ENCODE measurements around the gene ACADL. TPM values are rescaled to one million over a fixed set of nuclear protein-coding genes. Genes with fewer than 3 reads are reported as not detected.

Gene ACADL
- total and polyA plus RNA-seq, 2 of the 13 experiments (the other 11 are each of a cell fraction or from before 2014, with no cell fraction given), result not detected

- no peak for TF ChIP-seq ZNF276 (CRISPR knock-in tag; IDR thresholded peaks at IDR 0.05; ENCODE audit: low read depth)
- TF ChIP-seq ZNF883 (CRISPR knock-in tag; IDR thresholded peaks at IDR 0.05; ENCODE audit: not compliant biosample characterization), result no peak
- TF ChIP-seq SALL2 (CRISPR knock-in tag; IDR thresholded peaks at IDR 0.05), result no peak
Measured at GRCh38 chr2:210157526-210157925, 67.7 kb downstream of the ACADL start (continued).

- DNase-seq (ENCODE audit: low spot score) (no peak), ATAC-seq (no peak), FAIRE-seq (no peak)
- H3K27me3 ChIP-seq (ENCODE audit: control insufficient read depth in 1 of 2, insufficient read depth in 2 of 2, low read length in 2 of 2), result no peaks in the 10 kb centered on the region
- H3K4me3 ChIP-seq (replicated peaks in 1 of 3; ENCODE audit: insufficient read depth in 1 of 3, low read depth in 2 of 3, low read length in 3 of 3), result no peak overlapping the region
- in situ Hi-C loops (cut with HindIII; ENCODE audit: extremely low pct_ligation_motif_present, low pct_unique_long_range_greater_than_20kb), result no loop called here
- H3K36me3 ChIP-seq (replicated peaks in 1 of 2; ENCODE audit: control insufficient read depth in 1 of 2, insufficient read depth in 2 of 2, low read length in 2 of 2), result peaks cover 0 to 8% of the 10 kb centered on the region in 2 experiments; a peak in 2 of 5 replicates
- no peak overlapping the region for H3K27ac ChIP-seq (ENCODE audit: extremely low read length, insufficient read depth, low read length)
- H3K4me1 ChIP-seq (ENCODE audit: insufficient read depth, low read length), result no peaks in the 10 kb centered on the region
- no peak overlapping the region for H2AFZ ChIP-seq (ENCODE audit: low read length)
- H3K9ac ChIP-seq (ENCODE audit: insufficient read depth, low read depth, low read length), result no peak overlapping the region
- ChIA-PET CTCF (ENCODE audit: low intra/inter-chr PET ratio, low total read pairs) (no interaction called here), POLR2A (no interaction called here)
- H4K20me1 ChIP-seq (ENCODE audit: insufficient read depth, low read length), result no peaks in the 10 kb centered on the region
- no peak overlapping the region for H3K4me2 ChIP-seq (ENCODE audit: low read depth, low read length)
- H3K79me2 ChIP-seq (ENCODE audit: insufficient read depth, low read length), result no peaks in the 10 kb centered on the region
- BruUV-seq (replicated peaks), result no TSS peak
- H3K9me3 ChIP-seq (ENCODE audit: low read length), result no peaks in the 10 kb centered on the region
- intact Hi-C loops (cut with micrococcal nuclease; ENCODE audit: unreplicated experiment), result no loop called here
- TF ChIP-seq FOXP1 (IDR thresholded peaks at IDR 0.05) (no peak), FOXP1 (CRISPR knock-in tag; IDR thresholded peaks at IDR 0.05) (no peak), ZNF646 (CRISPR knock-in tag; IDR thresholded peaks at IDR 0.05) (no peak), E2F5 (CRISPR knock-in tag; conservative IDR thresholded peaks at IDR 0.05) (no peak), ZNF619 (CRISPR knock-in tag; IDR thresholded peaks at IDR 0.05) (no peak), ZC3H4 (CRISPR knock-in tag; IDR thresholded peaks at IDR 0.05; ENCODE audit: borderline replicate concordance) (no peak), ZMAT5 (CRISPR knock-in tag; IDR thresholded peaks at IDR 0.05; ENCODE audit: borderline replicate concordance, low read depth) (no peak), MTA1 (CRISPR knock-in tag; IDR thresholded peaks at IDR 0.05; ENCODE audit: borderline replicate concordance) (no peak), ZNF576 (CRISPR knock-in tag; IDR thresholded peaks at IDR 0.05) (no peak)
Measured at GRCh38 chr2:210147614-210148013, 77.6 kb downstream of the ACADL start.

All from HepG2 (cell line).